Vagina (tissue), 2 donors: ENCODE measurements around the gene GAB2. TPM values are rescaled to one million over a fixed set of nuclear protein-coding genes. Genes with fewer than 3 reads are reported as not detected.

Source experiments
- DNase-seq, 2 donors: peaks; one replicate each; pipeline ENCODE4 v3.0.0-alpha.2; 2017; ENCODE audit errors: extremely low spot score in 2 of 2
- H3K27ac ChIP-seq: fragments of 200-600 bp; sonication (generic); one replicate; pipeline ENCODE4 v1.5.1; 2019
- H3K27me3 ChIP-seq: fragments of 200-600 bp; sonication (generic); one replicate; pipeline ENCODE4 v1.5.1; 2019
- H3K36me3 ChIP-seq, 2 donors: fragments of 200-600 bp; sonication (generic); one replicate each; pipeline ENCODE4 v1.5.1; 2017 to 2019
- H3K4me1 ChIP-seq: fragments of 200-600 bp; sonication (generic); one replicate; pipeline ENCODE4 v1.5.1; 2019
- H3K4me3 ChIP-seq, 2 donors: fragments of 200-600 bp; sonication (generic); 1 replicate in 1 of 2; 2 replicates in 1 of 2; pipeline ENCODE4 v1.5.1; 2016 to 2019
- H3K9me3 ChIP-seq: fragments of 200-600 bp; sonication (generic); one replicate; pipeline ENCODE4 v1.5.1; 2019
- CTCF ChIP-seq, 3 experiments: fragments of 450-650 bp in 2 of 3; fragments of 200-600 bp in 1 of 3; sonication (generic) in 1 of 3; IDR thresholded peaks; one replicate each; pipeline ENCODE4 v1.5.1; 2017 to 2019; ENCODE audit warnings: antibody characterized with exemption in 3 of 3, mild to moderate bottlenecking in 2 of 3, moderate library complexity in 2 of 3
- POLR2A ChIP-seq, 2 donors: fragments of 450-650 bp; IDR thresholded peaks; one replicate each; pipeline ENCODE4 v1.6.1; 2017; ENCODE audit warnings: antibody characterized with exemption in 2 of 2, mild to moderate bottlenecking in 2 of 2, moderate library complexity in 2 of 2
- POLR2AphosphoS5 ChIP-seq, 2 donors: sonication (generic); formaldehyde crosslinking; IDR thresholded peaks; one replicate each; pipeline ENCODE4 v1.9.0; 2017; ENCODE audit warnings: antibody characterized with exemption in 2 of 2, mild to moderate bottlenecking in 2 of 2, low read depth in 1 of 2; ENCODE audit not compliant: insufficient read depth in 1 of 2
- intact Hi-C: fragments of 100-400 bp; cut with DNase I; formaldehyde crosslinking; loops from one replicate; pipeline ENCODE4 v1.15.1; 2023
- total RNA-seq: library from RNA; depleted of rRNA; stranded (reverse); fragments of >200 nt; gene quantifications from one replicate; pipeline ENCODE4 v1.2.3, GENCODE V29; 2016

GAB2 gene
- total RNA-seq, 1 donor from 2014 or later: 24.6 TPM

- no peak overlapping the region for H3K27ac ChIP-seq
- no peaks in the 10 kb centered on the region for H3K36me3 ChIP-seq
- intact Hi-C loops: no loop called here
- H3K4me1 ChIP-seq: peaks cover 20% of the 10 kb centered on the region
- H3K9me3 ChIP-seq: no peaks in the 10 kb centered on the region
- TF ChIP-seq POLR2A (IDR thresholded peaks at IDR 0.05) (no peak), POLR2AphosphoS5 (IDR thresholded peaks at IDR 0.05; ENCODE audit: insufficient read depth in 1 of 2, low read depth in 1 of 2) (no peak), CTCF (IDR thresholded peaks at IDR 0.05) (no peak)
- no peaks in the 10 kb centered on the region for H3K27me3 ChIP-seq
- DNase-seq: no peak
- no peak overlapping the region for H3K4me3 ChIP-seq
These were observed 94.3 kb downstream of the GAB2 start for GRCh38 chr11:78323363-78323762.

- no peaks in the 10 kb centered on the region for H3K36me3 ChIP-seq
- H3K4me1 ChIP-seq: peaks cover 28% of the 10 kb centered on the region
- TF ChIP-seq POLR2A (IDR thresholded peaks at IDR 0.05) (no peak), CTCF (IDR thresholded peaks at IDR 0.05) (no peak), POLR2AphosphoS5 (IDR thresholded peaks at IDR 0.05; ENCODE audit: insufficient read depth in 1 of 2, low read depth in 1 of 2) (no peak)
- H3K27ac ChIP-seq: peak overlapping the region; percentile 65
- no peak for DNase-seq
- no peaks in the 10 kb centered on the region for H3K9me3 ChIP-seq
- no peak overlapping the region for H3K4me3 ChIP-seq
- H3K27me3 ChIP-seq: no peaks in the 10 kb centered on the region
- intact Hi-C loops: loop anchor here (10.0 kb wide), 1 partner anchor 95 kb away; the partner anchor contains the start of gene GAB2
These were observed 98.1 kb downstream of the GAB2 start for GRCh38 chr11:78319453-78319955.

- no peak overlapping the region for H3K4me3 ChIP-seq
- peak overlapping the region; percentile 65 for H3K27ac ChIP-seq
- no peak for DNase-seq
- H3K4me1 ChIP-seq: peaks cover 38% of the 10 kb centered on the region
- H3K36me3 ChIP-seq: no peaks in the 10 kb centered on the region
- H3K27me3 ChIP-seq: no peaks in the 10 kb centered on the region
- no peaks in the 10 kb centered on the region for H3K9me3 ChIP-seq
- TF ChIP-seq CTCF (IDR thresholded peaks at IDR 0.05) (no peak), POLR2A (IDR thresholded peaks at IDR 0.05) (no peak), POLR2AphosphoS5 (IDR thresholded peaks at IDR 0.05; ENCODE audit: insufficient read depth in 1 of 2, low read depth in 1 of 2) (no peak)
- intact Hi-C loops: loop anchor here (10.0 kb wide), 1 partner anchor 96 kb away; the partner anchor contains the start of gene GAB2
These were observed 99.1 kb downstream of the GAB2 start for GRCh38 chr11:78318321-78319114.

GRCh38 chr11:78315724-78316123 lies 101.9 kb downstream of the GAB2 start:
- Histone ChIP-seq H3K9me3 (no peaks in the 10 kb centered on the region), H3K4me1 (peaks cover 66% of the 10 kb centered on the region), H3K36me3 (no peaks in the 10 kb centered on the region), H3K4me3 (no peak overlapping the region), H3K27me3 (no peaks in the 10 kb centered on the region), H3K27ac (no peak overlapping the region)
- intact Hi-C loops: loop anchor here (10.0 kb wide), 1 partner anchor 99 kb away; the partner anchor contains the start of gene GAB2
- TF ChIP-seq POLR2A (IDR thresholded peaks at IDR 0.05) (no peak), POLR2AphosphoS5 (IDR thresholded peaks at IDR 0.05; ENCODE audit: insufficient read depth in 1 of 2, low read depth in 1 of 2) (no peak), CTCF (IDR thresholded peaks at IDR 0.05) (no peak)
- no peak for DNase-seq

- H3K27me3 ChIP-seq: no peaks in the 10 kb centered on the region
- intact Hi-C loops: loop anchor here (10.0 kb wide), 1 partner anchor 100 kb away; the partner anchor contains the start of gene GAB2
- TF ChIP-seq CTCF (IDR thresholded peaks at IDR 0.05) (no peak), POLR2AphosphoS5 (IDR thresholded peaks at IDR 0.05; ENCODE audit: insufficient read depth in 1 of 2, low read depth in 1 of 2) (no peak), POLR2A (IDR thresholded peaks at IDR 0.05) (no peak)
- H3K4me3 ChIP-seq: no peak overlapping the region
- H3K27ac ChIP-seq: no peak overlapping the region
- H3K4me1 ChIP-seq: peaks cover 67% of the 10 kb centered on the region
- no peaks in the 10 kb centered on the region for H3K9me3 ChIP-seq
- H3K36me3 ChIP-seq: no peaks in the 10 kb centered on the region
- no peak for DNase-seq
These were observed 102.9 kb downstream of the GAB2 start for GRCh38 chr11:78314762-78315161.
